ENCODE measurements around the gene BDKRB2.

DNA sequence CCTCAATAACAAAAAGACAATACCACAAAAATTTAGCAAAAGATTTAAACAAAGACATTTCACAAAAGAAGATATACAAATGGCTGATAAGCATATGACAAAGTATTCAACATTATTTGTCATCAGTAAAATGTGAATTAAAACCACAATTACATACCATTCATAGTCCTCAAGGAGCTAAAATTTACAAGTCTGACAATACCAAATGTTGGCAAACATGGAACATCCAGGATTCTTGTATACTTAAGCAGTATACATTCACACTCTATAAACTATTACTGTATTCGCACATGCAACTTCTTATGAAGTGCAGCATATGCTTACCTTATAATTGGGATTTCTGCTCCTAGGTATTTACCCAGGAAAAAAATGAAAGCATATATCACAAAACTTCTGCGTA, 49.7 kb upstream of the BDKRB2 start:
- TF ChIP-seq KAT7 (CRISPR knock-in tag; IDR thresholded peaks at IDR 0.05; ENCODE audit: borderline replicate concordance) = no peak
- TF ChIP-seq ZNF510 (CRISPR knock-in tag; IDR thresholded peaks at IDR 0.05; ENCODE audit: low read depth) = no peak
- no peak for TF ChIP-seq FOXC1 (CRISPR knock-in tag; IDR thresholded peaks at IDR 0.05; ENCODE audit: borderline replicate concordance)
- no peak for TF ChIP-seq REL (CRISPR knock-in tag; conservative IDR thresholded peaks at IDR 0.05)
- no peak for TF ChIP-seq NR3C1 (CRISPR knock-in tag; IDR thresholded peaks at IDR 0.05)
- TF ChIP-seq, protein P1, sequence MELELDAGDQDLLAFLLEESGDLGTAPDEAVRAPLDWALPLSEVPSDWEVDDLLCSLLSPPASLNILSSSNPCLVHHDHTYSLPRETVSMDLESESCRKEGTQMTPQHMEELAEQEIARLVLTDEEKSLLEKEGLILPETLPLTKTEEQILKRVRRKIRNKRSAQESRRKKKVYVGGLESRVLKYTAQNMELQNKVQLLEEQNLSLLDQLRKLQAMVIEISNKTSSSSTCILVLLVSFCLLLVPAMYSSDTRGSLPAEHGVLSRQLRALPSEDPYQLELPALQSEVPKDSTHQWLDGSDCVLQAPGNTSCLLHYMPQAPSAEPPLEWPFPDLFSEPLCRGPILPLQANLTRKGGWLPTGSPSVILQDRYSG (CRISPR knock-in tag; IDR thresholded peaks at IDR 0.05) = no peak
- TF ChIP-seq E2F1 (CRISPR knock-in tag; IDR thresholded peaks at IDR 0.05) = no peak
- TF ChIP-seq PLRG1 (conservative IDR thresholded peaks at IDR 0.05) = no peak
- no peak for TF ChIP-seq TRAFD1 (CRISPR knock-in tag; IDR thresholded peaks at IDR 0.05; ENCODE audit: borderline replicate concordance)
- TF ChIP-seq U2AF1 (optimal IDR thresholded peaks at IDR 0.05; ENCODE audit: low read depth, low read length) = no peak
- no peak for TF ChIP-seq POLR2A (IDR thresholded peaks at IDR 0.05; ENCODE audit: insufficient read depth in 1 of 2, low read depth in 2 of 2, low read length in 2 of 2)
